Measurements from ENCODE around the gene KRT86. TPM values are rescaled to one million over a fixed set of nuclear protein-coding genes. Genes with fewer than 3 reads are reported as not detected.

Gene KRT86
- total RNA-seq, 2 experiments from 2014 or later: not detected

GRCh38 chr12:52271158-52271557 is 3.3 kb upstream of the KRT86 start:
- H3K9me3 Mint-ChIP-seq: no peaks in the 10 kb centered on the region
- no peak overlapping the region for H3K4me3 Mint-ChIP-seq
- H3K27ac Mint-ChIP-seq: no peak overlapping the region
- no peaks in the 10 kb centered on the region for H3K36me3 ChIP-seq (ENCODE audit: insufficient read depth, low read length)
- H3K27me3 ChIP-seq (ENCODE audit: control insufficient read depth in 1 of 2, insufficient read depth in 2 of 2, low read length in 2 of 2): peaks cover 5 to 20% of the 10 kb centered on the region in 2 experiments
- POLR2A ChIA-PET: no interaction called here
- ATAC-seq (ENCODE audit: poor library complexity) (no peak), DNase-seq (no peak)
- CTCF ChIA-PET: no interaction called here
- intact Hi-C loops (cut with DNase I, micrococcal nuclease): no loop called here
- TF ChIP-seq CTCF (IDR thresholded peaks at IDR 0.05): no peak
- no peaks in the 10 kb centered on the region for H3K4me1 Mint-ChIP-seq (ENCODE audit: low read depth)
- H3K4me1 ChIP-seq (ENCODE audit: insufficient read depth, low read length): no peaks in the 10 kb centered on the region
- H3K27me3 Mint-ChIP-seq: peaks cover 50% of the 10 kb centered on the region
- H3K9me3 ChIP-seq (ENCODE audit: control insufficient read depth in 1 of 2, insufficient read depth in 1 of 2, low read length in 2 of 2): no peaks in the 10 kb centered on the region
- no peak overlapping the region for H3K27ac ChIP-seq (ENCODE audit: low read depth in 1 of 2, low read length in 2 of 2)
- no peaks in the 10 kb centered on the region for H3K36me3 Mint-ChIP-seq (ENCODE audit: low read depth)
- H3K4me3 ChIP-seq (ENCODE audit: low read length): no peak overlapping the region

- Histone ChIP-seq H3K9me3 (ENCODE audit: control insufficient read depth in 1 of 2, insufficient read depth in 1 of 2, low read length in 2 of 2) (no peaks in the 10 kb centered on the region), H3K27ac (ENCODE audit: low read depth in 1 of 2, low read length in 2 of 2) (no peak overlapping the region), H3K27me3 (ENCODE audit: control insufficient read depth in 1 of 2, insufficient read depth in 2 of 2, low read length in 2 of 2) (peaks cover 12 to 20% of the 10 kb centered on the region in 2 experiments), H3K36me3 (ENCODE audit: insufficient read depth, low read length) (no peaks in the 10 kb centered on the region), H3K4me1 (ENCODE audit: insufficient read depth, low read length) (peaks cover 8% of the 10 kb centered on the region), H3K4me3 (ENCODE audit: low read length) (no peak overlapping the region)
- no peak overlapping the region for H3K27ac Mint-ChIP-seq
- ATAC-seq (ENCODE audit: poor library complexity): no peak
- H3K36me3 Mint-ChIP-seq (ENCODE audit: low read depth): no peaks in the 10 kb centered on the region
- no peak for DNase-seq
- ChIA-PET CTCF (interaction anchor here (1.2 kb wide), 1 partner anchor 24 kb away, joined by 3 read pairs; no protein-coding TSS in a partner anchor), POLR2A (no interaction called here)
- H3K9me3 Mint-ChIP-seq: no peaks in the 10 kb centered on the region
- intact Hi-C loops (cut with DNase I, micrococcal nuclease): no loop called here
- no peak for TF ChIP-seq CTCF (IDR thresholded peaks at IDR 0.05)
- peaks cover 69% of the 10 kb centered on the region for H3K27me3 Mint-ChIP-seq
- no peak overlapping the region for H3K4me3 Mint-ChIP-seq
- H3K4me1 Mint-ChIP-seq (ENCODE audit: low read depth): peaks cover 8% of the 10 kb centered on the region
These were observed 1.2 kb downstream of the KRT86 start for GRCh38 chr12:52275686-52276085.

GRCh38 chr12:52277486-52278245 is 3.2 kb downstream of the KRT86 start:
- Mint-ChIP-seq H3K4me3 (no peak overlapping the region), H3K9me3 (no peaks in the 10 kb centered on the region), H3K4me1 (ENCODE audit: low read depth) (peaks cover 8% of the 10 kb centered on the region), H3K27ac (no peak overlapping the region), H3K36me3 (ENCODE audit: low read depth) (no peaks in the 10 kb centered on the region), H3K27me3 (peaks cover 62% of the 10 kb centered on the region)
- TF ChIP-seq CTCF (IDR thresholded peaks at IDR 0.05): no peak
- no peaks in the 10 kb centered on the region for H3K36me3 ChIP-seq (ENCODE audit: insufficient read depth, low read length)
- DNase-seq (no peak), ATAC-seq (ENCODE audit: poor library complexity) (no peak)
- H3K27ac ChIP-seq (ENCODE audit: low read depth in 1 of 2, low read length in 2 of 2): no peak overlapping the region
- H3K4me1 ChIP-seq (ENCODE audit: insufficient read depth, low read length): peaks cover 8% of the 10 kb centered on the region
- ChIA-PET POLR2A (no interaction called here), CTCF (interaction anchor here (1.0 to 1.5 kb wide), 2 partner anchors 8 to 61 kb away, joined by 3 to 4 read pairs; no protein-coding TSS in a partner anchor)
- H3K4me3 ChIP-seq (ENCODE audit: low read length): no peak overlapping the region
- intact Hi-C loops (cut with DNase I, micrococcal nuclease): no loop called here
- no peaks in the 10 kb centered on the region for H3K9me3 ChIP-seq (ENCODE audit: control insufficient read depth in 1 of 2, insufficient read depth in 1 of 2, low read length in 2 of 2)
- peaks cover 8 to 17% of the 10 kb centered on the region in 2 experiments for H3K27me3 ChIP-seq (ENCODE audit: control insufficient read depth in 1 of 2, insufficient read depth in 2 of 2, low read length in 2 of 2)
